Endothelial cell of umbilical vein (primary cell): ENCODE data around the gene HTR3A. TPM values are rescaled to one million over a fixed set of nuclear protein-coding genes. Genes with fewer than 3 reads are reported as not detected.

Experiments used
- BruUV-seq: library from RNA; stranded (reverse); fragments of 400-500 nt; replicated peaks from 2 replicates; lab custom pipeline; 2021; lab: Mats Ljungman, UMichigan
- CTCF ChIA-PET: fragments of 300-600, 350-600 bp; sonication (Branson Sonifier 250); formaldehyde crosslinking; loops from one replicate; lab custom pipeline; 2021; ENCODE audit warnings: antibody characterized with exemption, inconsistent platforms; lab: Charles Lee
- POLR2A ChIA-PET: fragments of 300-600, 350-600 bp; sonication (Branson Sonifier 250); formaldehyde crosslinking; loops from one replicate; lab custom pipeline; 2021; ENCODE audit warnings: antibody characterized with exemption, inconsistent platforms; lab: Charles Lee
- DNase-seq: peaks from one replicate; pipeline ENCODE4 v3.0.0-alpha.2; 2011; ENCODE audit warnings: low read depth, low spot score
- FAIRE-seq: peaks from 2 replicates; lab custom pipeline; 2011; peaks lifted over from hg19 to GRCh38; lab: Jason Lieb, UNC
- H2AFZ ChIP-seq: 2 replicates; pipeline ENCODE4 v1.6.0; 2012; ENCODE audit warnings: low read depth, low read length, control low read depth, inconsistent platforms
- H3K27ac ChIP-seq: 2 replicates; pipeline ENCODE4 v1.5.1; 2011; ENCODE audit warnings: low read depth, mild to moderate bottlenecking, control low read depth, low read length, moderate library complexity; ENCODE audit not compliant: insufficient read depth
- H3K27me3 ChIP-seq, 2 experiments: 2 replicates each; pipeline versions ENCODE4 v1.6.0 to v1.6.1; 2011; ENCODE audit warnings: low read length in 2 of 2, mixed read lengths in 1 of 2; ENCODE audit not compliant: control insufficient read depth in 2 of 2, insufficient read depth in 2 of 2
- H3K36me3 ChIP-seq, 2 experiments: 2 replicates in 1 of 2; 3 replicates in 1 of 2; pipeline ENCODE4 v1.5.1; 2011; ENCODE audit warnings: low read length in 2 of 2, mild to moderate bottlenecking in 1 of 2, moderate library complexity in 1 of 2; ENCODE audit not compliant: control insufficient read depth in 2 of 2, insufficient read depth in 2 of 2; ENCODE audit errors: extremely low read depth in 1 of 2
- H3K4me1 ChIP-seq: 3 replicates; pipeline ENCODE4 v1.5.1; 2011; ENCODE audit warnings: mild to moderate bottlenecking, low read length; ENCODE audit not compliant: control insufficient read depth, insufficient read depth; ENCODE audit errors: extremely low read depth
- H3K4me2 ChIP-seq: 2 replicates; pipeline ENCODE4 v1.6.1; 2011; ENCODE audit warnings: low read length, control low read depth, mixed read lengths; ENCODE audit not compliant: insufficient read depth
- H3K4me3 ChIP-seq, 3 experiments: fragments of 200-600 bp in 1 of 3; sonication (generic), shearing (Covaris generic) in 1 of 3; replicated peaks in 1 of 3; 2 replicates each; pipeline ENCODE4 v1.5.1; 2011 to 2016; ENCODE audit warnings: control low read depth in 3 of 3, low read length in 3 of 3, mild to moderate bottlenecking in 2 of 3, inconsistent platforms in 1 of 3, low read depth in 1 of 3, moderate library complexity in 1 of 3; ENCODE audit not compliant: insufficient read depth in 1 of 3
- H3K79me2 ChIP-seq: 2 replicates; pipeline ENCODE4 v1.6.0; 2012; ENCODE audit warnings: low read length, inconsistent platforms; ENCODE audit not compliant: control insufficient read depth, insufficient read depth
- H3K9ac ChIP-seq: replicated peaks from 2 replicates; pipeline ENCODE3; 2011; ENCODE audit warnings: low read length, control low read depth; ENCODE audit not compliant: insufficient read depth; ENCODE audit errors: extremely low read depth
- H3K9me1 ChIP-seq: replicated peaks from 3 replicates; pipeline ENCODE4 v1.6.0; 2011; ENCODE audit warnings: mild to moderate bottlenecking, low read length; ENCODE audit not compliant: control insufficient read depth, insufficient read depth; ENCODE audit errors: extremely low read depth
- H3K9me3 ChIP-seq: replicated peaks from 2 replicates; pipeline ENCODE4 v1.5.1; 2012; ENCODE audit warnings: low read length, inconsistent platforms; ENCODE audit not compliant: control insufficient read depth, insufficient read depth
- H4K20me1 ChIP-seq: replicated peaks from 2 replicates; pipeline ENCODE3; 2011; ENCODE audit warnings: mild to moderate bottlenecking, low read length; ENCODE audit not compliant: control insufficient read depth, insufficient read depth; ENCODE audit errors: extremely low read depth
- CTCF ChIP-seq, 2 donors: IDR thresholded peaks; 1 replicate in 1 of 2; 2 replicates in 1 of 2; pipeline ENCODE4 v1.5.1; 2011; ENCODE audit warnings: low read length in 2 of 2, mild to moderate bottlenecking in 2 of 2, moderate library complexity in 2 of 2, control low read depth in 1 of 2, inconsistent platforms in 1 of 2, low read depth in 1 of 2; ENCODE audit not compliant: insufficient read depth in 1 of 2; ENCODE audit errors: extremely low read depth in 1 of 2
- EZH2 ChIP-seq: IDR thresholded peaks from 2 replicates; pipeline ENCODE4 v1.6.1; 2012; ENCODE audit warnings: borderline replicate concordance, low read depth, mild to moderate bottlenecking, moderate library complexity, low read length, inconsistent platforms; ENCODE audit not compliant: severe bottlenecking
- FOS ChIP-seq: IDR thresholded peaks from 2 replicates; pipeline ENCODE4 v1.6.1; 2011; ENCODE audit warnings: mild to moderate bottlenecking, low read length, moderate library complexity, borderline replicate concordance; ENCODE audit not compliant: insufficient read depth
- GATA2 ChIP-seq: IDR thresholded peaks from 2 replicates; pipeline ENCODE4 v1.7.0; 2011; ENCODE audit warnings: low read depth, mild to moderate bottlenecking, moderate library complexity, mixed read lengths, low read length; ENCODE audit not compliant: insufficient read length, insufficient read depth
- JUN ChIP-seq: IDR thresholded peaks from 2 replicates; pipeline ENCODE4 v1.6.1; 2011; ENCODE audit warnings: borderline replicate concordance, low read depth; ENCODE audit not compliant: insufficient read length, insufficient read depth
- MAX ChIP-seq: IDR thresholded peaks from 2 replicates; pipeline ENCODE4 v1.6.1; 2011; ENCODE audit not compliant: insufficient read depth, insufficient read length
- MYC ChIP-seq: IDR thresholded peaks from one replicate; pipeline ENCODE4 v1.6.1; 2011; ENCODE audit warnings: mild to moderate bottlenecking, low read depth, low read length
- POLR2A ChIP-seq: IDR thresholded peaks from 2 replicates; pipeline ENCODE4 v1.6.1; 2012; ENCODE audit warnings: low read depth, mild to moderate bottlenecking, control low read depth, low read length
- POLR2AphosphoS5 ChIP-seq: IDR thresholded peaks from 2 replicates; pipeline ENCODE4 v1.6.1; 2012; ENCODE audit warnings: low read depth, mild to moderate bottlenecking, control low read depth, low read length, moderate library complexity; ENCODE audit not compliant: insufficient read depth
- dilution Hi-C: fragments of 300-500 bp; cut with MboI; formaldehyde crosslinking; loops from one replicate; pipeline ENCODE4 v1.15.0; 2019; ENCODE audit warnings: low sequenced_read_pairs; ENCODE audit not compliant: extremely low pct_ligation_motif_present
- intact Hi-C: fragments of 100-400 bp; cut with micrococcal nuclease; formaldehyde crosslinking; loops from one replicate; pipeline ENCODE4 v1.10.0; 2022
- polyA plus RNA-seq, 4 experiments: library from polyadenylated mRNA; depleted of rRNA in 3 of 4; stranded (reverse) in 3 of 4; unstranded in 1 of 4; fragments of >200 nt; gene quantifications; 2 replicates each; pipeline versions ENCODE4 v1.2.1 to v1.2.3, GENCODE V29; 2011 to 2012; ENCODE audit warnings: missing spikeins in 1 of 4
- total RNA-seq: library from RNA; stranded (reverse); gene quantifications from 2 replicates; pipeline ENCODE4 v1.2.3, GENCODE V29; 2021

HTR3A gene
- total and polyA plus RNA-seq, 2 donors (not counting 3 experiments of a cell fraction or from before 2014, with no cell fraction given), result not detected

DNA sequence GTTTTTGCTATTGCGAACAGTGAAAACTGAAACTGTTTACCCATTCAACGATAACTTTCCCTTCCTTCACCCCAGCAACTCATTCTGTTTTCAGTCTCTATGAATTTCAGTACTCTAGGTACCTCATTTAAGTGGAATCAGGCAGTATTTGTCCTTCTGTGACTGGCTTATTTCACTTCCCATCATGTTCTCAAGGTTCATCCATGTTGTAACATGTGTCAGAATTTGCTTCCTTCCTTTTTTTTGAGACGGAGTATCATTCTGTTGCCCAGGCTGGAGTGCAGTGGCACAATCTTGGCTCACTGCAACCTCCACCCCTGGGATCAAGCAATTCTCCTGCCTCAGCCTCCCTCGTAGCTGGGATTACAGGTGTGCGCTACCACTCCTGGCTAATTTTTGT, 46.6 kb upstream of the HTR3A start:
- no TSS peak for BruUV-seq
- Histone ChIP-seq H4K20me1 (no peaks in the 10 kb centered on the region), H3K9me3 (no peaks in the 10 kb centered on the region), H3K4me1 (no peaks in the 10 kb centered on the region), H3K4me2 (no peak overlapping the region), H2AFZ (no peak overlapping the region), H3K9me1 (no peaks in the 10 kb centered on the region), H3K27ac (no peak overlapping the region), H3K36me3 (no peaks in the 10 kb centered on the region), H3K4me3 (no peak overlapping the region), H3K27me3 (no peaks in the 10 kb centered on the region), H3K9ac (no peak overlapping the region), H3K79me2 (no peaks in the 10 kb centered on the region)
- FAIRE-seq (no peak), DNase-seq (no peak)
- ChIA-PET CTCF (no interaction called here), POLR2A (no interaction called here)
- intact Hi-C loops (no loop called here), dilution Hi-C loops (no loop called here)
- TF ChIP-seq CTCF (IDR thresholded peaks at IDR 0.05; ENCODE audit: extremely low read depth in 1 of 2, insufficient read depth in 1 of 2, low read depth in 1 of 2, low read length in 2 of 2) (no peak), POLR2AphosphoS5 (no peak), MAX (no peak), EZH2 (no peak)

DNA sequence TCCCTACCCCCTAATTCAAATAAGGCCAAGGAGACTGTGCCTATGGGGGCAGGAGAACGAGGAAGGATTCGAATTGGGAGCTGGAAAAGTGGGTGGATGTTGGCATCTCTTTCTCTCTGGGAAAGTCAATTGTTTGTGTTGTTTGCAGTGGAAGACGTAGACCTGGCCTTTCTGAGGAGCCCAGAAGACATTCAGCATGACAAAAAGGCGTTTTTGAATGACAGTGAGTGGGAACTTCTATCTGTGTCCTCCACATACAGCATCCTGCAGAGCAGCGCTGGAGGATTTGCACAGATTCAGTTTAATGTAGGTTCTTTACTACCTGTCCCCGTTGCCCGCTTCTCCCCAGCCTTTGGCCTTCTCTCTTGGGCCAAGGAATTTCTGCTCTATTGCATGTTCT, 42.1 kb upstream of the HTR3A start:
- TF ChIP-seq POLR2A (no peak), CTCF (IDR thresholded peaks at IDR 0.05; ENCODE audit: extremely low read depth in 1 of 2, insufficient read depth in 1 of 2, low read depth in 1 of 2, low read length in 2 of 2) (no peak), JUN (no peak), EZH2 (no peak), MYC (no peak), FOS (no peak), POLR2AphosphoS5 (no peak), GATA2 (no peak), MAX (no peak)
- no peak overlapping the region for H3K4me3 ChIP-seq
- POLR2A ChIA-PET, result no interaction called here
- DNase-seq (no peak), FAIRE-seq (no peak)
- BruUV-seq, result no TSS peak
- no peak overlapping the region for H3K27ac ChIP-seq
- H2AFZ ChIP-seq, result no peak overlapping the region
- CTCF ChIA-PET, result no interaction called here
- no peaks in the 10 kb centered on the region for H3K27me3 ChIP-seq
- H3K9me3 ChIP-seq, result no peaks in the 10 kb centered on the region
- H4K20me1 ChIP-seq, result no peaks in the 10 kb centered on the region
- no peaks in the 10 kb centered on the region for H3K36me3 ChIP-seq
- H3K4me1 ChIP-seq, result no peaks in the 10 kb centered on the region
- intact Hi-C loops, result no loop called here
- no peak overlapping the region for H3K4me2 ChIP-seq
- no peaks in the 10 kb centered on the region for H3K79me2 ChIP-seq
- no peaks in the 10 kb centered on the region for H3K9me1 ChIP-seq
- no peak overlapping the region for H3K9ac ChIP-seq
- dilution Hi-C loops, result no loop called here
